ENCODE results near the gene ADM5. TPM values are rescaled to one million over a fixed set of nuclear protein-coding genes. Genes with fewer than 3 reads are reported as not detected.

Gene ADM5
- total and polyA plus RNA-seq, 10 of the 15 experiments (the other 5 are each of a cell fraction or from before 2014, with no cell fraction given): 0.05 to 6.0 (median 1.2) TPM; not detected in 1

DNA sequence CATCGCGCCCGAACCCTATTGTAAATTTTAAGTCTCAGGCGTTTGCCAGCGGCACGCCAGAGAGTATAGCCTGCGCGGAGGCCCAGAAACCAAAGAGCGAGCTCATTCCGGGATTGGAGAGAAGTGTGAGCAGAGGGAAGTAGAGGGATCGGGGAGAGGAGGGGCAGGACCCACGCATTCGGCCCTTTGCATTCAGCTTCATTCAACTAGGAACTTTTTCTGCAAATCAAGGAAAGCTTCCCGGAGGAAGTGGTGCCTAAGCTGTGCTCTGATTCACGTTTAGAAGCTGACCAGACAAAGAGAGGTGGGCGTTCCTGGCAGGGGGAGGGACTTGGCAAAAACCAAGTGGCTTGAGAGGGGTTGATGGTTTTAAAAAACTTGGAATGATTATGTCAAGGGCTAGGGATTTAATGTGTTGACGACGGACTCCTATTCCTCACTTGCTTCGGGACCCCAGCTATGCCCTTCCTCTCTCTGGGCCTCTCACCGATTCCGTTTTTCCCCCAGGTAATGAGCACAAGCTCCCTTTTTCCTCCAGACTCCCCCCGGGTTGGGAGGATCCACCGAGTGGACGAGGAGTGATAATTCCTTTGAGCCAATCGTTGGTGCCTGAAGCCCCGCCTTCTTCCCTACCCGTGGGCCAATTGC, 13.1 kb upstream of the ADM5 start (continued):
- TF ChIP-seq BCLAF1 (IDR thresholded peaks at IDR 0.05) (peak; percentile 96), ZNF384 (IDR thresholded peaks at IDR 0.05; ENCODE audit: borderline replicate concordance, low read depth, low read length) (no peak; the same call in none of the 2 replicates), KAT2A (conservative IDR thresholded peaks at IDR 0.05; ENCODE audit: control insufficient read depth, low read depth, low read length) (no peak), YBX1 (IDR thresholded peaks at IDR 0.05) (no peak), IRF5 (IDR thresholded peaks at IDR 0.05; ENCODE audit: borderline replicate concordance) (no peak), SREBF1 (IDR thresholded peaks at IDR 0.05; ENCODE audit: low read length) (peak; percentile 99), EED (IDR thresholded peaks at IDR 0.05; ENCODE audit: low read depth) (no peak), TCF3 (IDR thresholded peaks at IDR 0.05; ENCODE audit: borderline replicate concordance, insufficient read depth, low read depth, low read length) (no peak), ZBTB11 (CRISPR knock-in tag; IDR thresholded peaks at IDR 0.05) (no peak), NFXL1 (IDR thresholded peaks at IDR 0.05; ENCODE audit: borderline replicate concordance) (no peak), YY1 (IDR thresholded peaks at IDR 0.05; ENCODE audit: low read depth, low read length) (peak; percentile 37; the same call in 1 of the 2 replicates), ZNF24 (IDR thresholded peaks at IDR 0.05) (no peak), CBFB (IDR thresholded peaks at IDR 0.05; ENCODE audit: low read depth) (peak; percentile 85), SP1 (IDR thresholded peaks at IDR 0.05; ENCODE audit: low read depth, low read length) (peak; percentile 77), IRF4 (IDR thresholded peaks at IDR 0.05; ENCODE audit: low read depth, low read length) (no peak), POLR2A (IDR thresholded peaks at IDR 0.05; ENCODE audit: low read depth, low read length) (peak; percentile 86), TCF7 (IDR thresholded peaks at IDR 0.05; ENCODE audit: borderline replicate concordance) (no peak), MTA2 (IDR thresholded peaks at IDR 0.05; ENCODE audit: low read depth) (peak; percentile 57), SMAD5 (IDR thresholded peaks at IDR 0.05; ENCODE audit: low read depth) (peak; percentile 93), CHD4 (IDR thresholded peaks at IDR 0.05) (peak; percentile 92; the same call in 1 of the 2 replicates)
- TF ChIP-seq, protein P1, sequence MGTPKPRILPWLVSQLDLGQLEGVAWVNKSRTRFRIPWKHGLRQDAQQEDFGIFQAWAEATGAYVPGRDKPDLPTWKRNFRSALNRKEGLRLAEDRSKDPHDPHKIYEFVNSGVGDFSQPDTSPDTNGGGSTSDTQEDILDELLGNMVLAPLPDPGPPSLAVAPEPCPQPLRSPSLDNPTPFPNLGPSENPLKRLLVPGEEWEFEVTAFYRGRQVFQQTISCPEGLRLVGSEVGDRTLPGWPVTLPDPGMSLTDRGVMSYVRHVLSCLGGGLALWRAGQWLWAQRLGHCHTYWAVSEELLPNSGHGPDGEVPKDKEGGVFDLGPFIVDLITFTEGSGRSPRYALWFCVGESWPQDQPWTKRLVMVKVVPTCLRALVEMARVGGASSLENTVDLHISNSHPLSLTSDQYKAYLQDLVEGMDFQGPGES (IDR thresholded peaks at IDR 0.05): no peak; the same call in 1 of the 2 replicates
- TF ChIP-seq, protein P2, sequence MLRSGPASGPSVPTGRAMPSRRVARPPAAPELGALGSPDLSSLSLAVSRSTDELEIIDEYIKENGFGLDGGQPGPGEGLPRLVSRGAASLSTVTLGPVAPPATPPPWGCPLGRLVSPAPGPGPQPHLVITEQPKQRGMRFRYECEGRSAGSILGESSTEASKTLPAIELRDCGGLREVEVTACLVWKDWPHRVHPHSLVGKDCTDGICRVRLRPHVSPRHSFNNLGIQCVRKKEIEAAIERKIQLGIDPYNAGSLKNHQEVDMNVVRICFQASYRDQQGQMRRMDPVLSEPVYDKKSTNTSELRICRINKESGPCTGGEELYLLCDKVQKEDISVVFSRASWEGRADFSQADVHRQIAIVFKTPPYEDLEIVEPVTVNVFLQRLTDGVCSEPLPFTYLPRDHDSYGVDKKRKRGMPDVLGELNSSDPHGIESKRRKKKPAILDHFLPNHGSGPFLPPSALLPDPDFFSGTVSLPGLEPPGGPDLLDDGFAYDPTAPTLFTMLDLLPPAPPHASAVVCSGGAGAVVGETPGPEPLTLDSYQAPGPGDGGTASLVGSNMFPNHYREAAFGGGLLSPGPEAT (IDR thresholded peaks at IDR 0.05; ENCODE audit: low read depth): peak; percentile 96
